GM21423 (cell line): ENCODE data around the gene APOBEC2.
"Not testable (repeated sequence)": the region's sequence is repeated elsewhere in the genome, so short reads cannot be mapped to it uniquely, and the experiment has no call there.

Experiments used
- ATAC-seq: cut with Tn5 transposase; IDR thresholded peaks from one replicate; pipeline ENCODE4 v1.9.1; 2021; ENCODE audit warnings: mild to moderate bottlenecking, moderate library complexity; ENCODE audit not compliant: unreplicated experiment

APOBEC2 gene

DNA sequence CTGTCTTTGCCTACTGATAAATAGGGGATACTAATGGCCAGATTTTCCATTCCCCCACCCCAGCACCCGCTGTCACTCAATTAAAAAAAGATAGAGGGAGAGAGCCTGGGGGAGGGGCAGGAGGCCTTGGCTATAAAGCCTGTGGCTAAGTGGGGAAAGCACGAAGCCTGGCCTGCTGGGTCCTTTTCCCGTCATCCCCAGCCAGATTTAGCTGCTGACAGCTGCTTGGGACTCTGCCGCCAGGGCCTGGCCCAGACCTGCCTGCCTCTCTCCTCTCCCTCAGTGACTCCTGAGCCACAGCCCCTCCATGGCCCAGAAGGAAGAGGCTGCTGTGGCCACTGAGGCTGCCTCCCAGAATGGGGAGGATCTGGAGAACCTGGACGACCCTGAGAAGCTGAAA is at the start of gene APOBEC2:
APOBEC2 (plus strand) TSS at position 162 of the 400 bp plus-strand sequence; CDS start at position 308, 146 bp downstream.
- ATAC-seq: no peak

DNA sequence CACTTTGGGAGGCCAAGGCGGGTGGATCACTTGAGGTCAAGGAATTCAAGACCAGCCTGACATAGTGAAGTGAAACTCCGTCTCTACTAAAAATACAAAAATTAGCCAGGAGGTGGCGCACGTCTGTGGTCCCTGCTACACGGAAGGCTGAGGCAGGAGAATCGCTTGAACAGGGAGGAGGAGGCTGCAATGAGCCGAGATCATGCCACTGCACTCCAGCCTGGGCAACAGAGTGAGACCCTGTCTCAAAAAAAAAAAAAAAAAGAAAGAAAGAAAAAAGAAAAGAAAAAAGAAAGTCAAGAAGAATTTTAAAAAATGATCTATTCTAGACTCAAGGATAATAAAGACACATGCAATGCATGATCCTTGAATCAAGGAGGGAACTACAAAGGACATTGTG is 46.8 kb upstream of the APOBEC2 start:
- not testable (repeated sequence) for ATAC-seq

DNA sequence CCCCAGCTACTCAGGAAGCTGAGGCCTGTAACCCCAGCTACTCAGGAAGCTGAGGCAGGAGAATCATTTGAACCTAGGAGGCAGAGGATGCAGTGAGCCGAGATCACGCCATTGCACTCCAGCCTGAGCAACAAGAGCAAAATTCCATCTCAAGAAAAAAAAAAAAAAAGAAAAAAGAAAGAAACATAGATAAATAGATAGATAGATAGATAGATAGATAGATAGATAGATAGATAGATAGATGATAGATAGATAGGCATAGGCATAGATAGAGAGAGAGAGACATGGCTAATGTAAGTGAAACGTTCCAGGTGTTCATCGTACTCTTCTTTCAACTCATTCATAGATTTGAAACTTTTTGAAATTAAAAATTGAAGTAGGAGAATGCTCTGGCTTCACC is 46.0 kb upstream of the APOBEC2 start:
- not testable (repeated sequence) for ATAC-seq

DNA sequence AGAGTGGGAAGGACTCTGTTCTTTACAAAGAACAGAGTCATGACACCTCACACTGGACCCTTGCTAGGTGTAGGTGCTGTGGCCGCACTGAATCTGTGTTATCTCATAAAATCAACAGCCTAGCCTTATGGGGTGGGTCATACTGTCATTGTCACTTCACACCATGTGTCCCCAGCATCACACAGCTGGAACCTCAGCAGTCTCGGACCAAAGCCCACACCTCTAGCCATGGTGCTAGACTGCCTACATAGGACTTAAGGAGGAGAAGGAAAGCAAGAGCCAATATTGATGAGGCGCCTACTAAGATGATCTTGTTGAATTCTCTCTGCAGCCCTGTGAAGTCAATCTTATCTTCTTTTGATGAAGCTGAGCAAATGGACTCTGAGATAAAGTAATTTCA is 45.0 kb upstream of the APOBEC2 start:
- ATAC-seq: no peak

DNA sequence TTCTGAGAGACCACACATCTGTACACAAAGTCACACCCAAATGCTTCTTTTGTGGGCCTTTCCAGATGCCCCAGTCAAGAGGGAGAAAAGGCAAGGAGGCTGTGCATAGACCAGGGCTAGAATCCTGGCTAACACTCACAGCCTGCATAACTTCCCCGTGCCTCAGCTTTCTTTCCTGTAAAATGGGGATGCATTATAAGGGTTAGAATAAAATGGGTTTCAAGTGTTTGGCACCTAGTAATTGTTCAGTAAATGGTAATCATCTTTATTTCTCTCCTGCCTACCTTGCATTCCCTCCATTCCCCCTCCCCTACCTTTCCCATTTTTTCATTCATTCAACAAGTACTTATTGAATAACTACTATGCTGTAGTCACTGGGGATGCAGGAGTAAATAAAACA is 43.3 kb upstream of the APOBEC2 start:
- no peak for ATAC-seq

DNA sequence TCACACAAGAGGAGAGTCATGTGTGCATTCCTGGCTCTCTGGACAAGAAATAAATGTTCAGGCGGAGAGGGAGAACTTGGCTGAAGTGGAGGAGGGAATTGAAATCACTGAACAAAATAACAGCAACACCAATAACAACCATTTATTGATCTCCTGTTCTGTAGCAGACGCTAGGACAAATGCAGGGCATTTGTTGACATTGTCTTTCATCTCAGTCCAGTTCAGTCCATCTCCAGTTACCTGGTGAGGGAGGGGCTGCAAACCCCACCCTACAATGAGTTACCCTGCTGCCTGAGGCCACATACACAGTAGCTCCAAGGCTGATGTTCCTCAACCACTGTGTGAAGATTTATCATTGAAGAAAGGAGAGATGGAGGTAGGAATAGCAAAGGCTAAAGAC is 41.3 kb upstream of the APOBEC2 start:
- ATAC-seq: no peak

DNA sequence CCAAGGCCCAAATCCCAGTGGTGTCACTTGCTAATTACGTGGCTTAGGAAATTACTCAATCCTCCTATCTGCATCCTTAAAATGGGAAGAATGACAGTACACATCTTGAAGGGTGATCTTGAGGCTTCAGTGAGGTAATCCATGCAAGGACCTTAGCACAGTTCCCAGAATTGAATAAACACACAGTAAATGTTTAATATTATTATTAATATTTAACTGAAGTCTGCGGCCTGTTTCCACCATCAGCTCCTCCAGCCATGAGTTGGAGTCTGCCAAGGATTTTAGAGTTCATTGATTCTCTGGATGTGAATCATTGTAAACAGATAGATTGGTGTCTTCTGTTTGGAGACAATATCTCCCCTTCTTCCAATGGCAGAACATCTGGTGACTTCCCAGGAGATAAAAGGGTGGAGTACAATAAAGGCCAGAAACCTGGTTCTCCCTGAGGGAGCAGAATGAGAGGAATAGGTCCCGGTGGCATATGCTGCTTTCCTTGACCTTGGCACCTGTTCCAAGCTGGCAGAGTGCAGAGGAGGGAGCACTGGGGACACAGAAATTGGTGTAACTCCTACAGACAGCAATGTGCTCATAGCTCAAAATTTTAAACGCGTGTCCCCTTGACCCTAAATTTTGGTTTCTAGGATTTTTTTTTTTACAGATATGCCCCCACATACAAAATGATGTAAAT is 39.4 kb upstream of the APOBEC2 start:
- ATAC-seq: no peak

DNA sequence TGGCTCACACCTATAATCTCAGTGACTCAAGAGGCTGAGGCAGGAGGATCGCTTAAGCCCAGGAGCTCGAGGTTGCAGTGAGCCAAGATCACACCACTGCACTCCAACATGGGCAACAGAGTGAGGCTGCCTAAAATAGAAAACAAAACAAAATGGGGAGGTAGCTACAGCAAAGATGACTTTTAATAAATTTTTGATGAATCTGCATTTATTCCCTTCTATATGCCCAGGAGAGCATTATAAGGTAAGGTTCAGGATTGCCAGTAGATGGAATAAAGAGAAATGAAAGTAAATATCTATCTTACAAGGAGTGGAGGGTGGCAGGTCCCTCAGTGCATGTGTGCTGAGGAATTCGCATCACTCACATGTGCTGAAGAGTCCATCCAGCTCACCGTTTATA is 38.2 kb upstream of the APOBEC2 start:
- no peak for ATAC-seq

DNA sequence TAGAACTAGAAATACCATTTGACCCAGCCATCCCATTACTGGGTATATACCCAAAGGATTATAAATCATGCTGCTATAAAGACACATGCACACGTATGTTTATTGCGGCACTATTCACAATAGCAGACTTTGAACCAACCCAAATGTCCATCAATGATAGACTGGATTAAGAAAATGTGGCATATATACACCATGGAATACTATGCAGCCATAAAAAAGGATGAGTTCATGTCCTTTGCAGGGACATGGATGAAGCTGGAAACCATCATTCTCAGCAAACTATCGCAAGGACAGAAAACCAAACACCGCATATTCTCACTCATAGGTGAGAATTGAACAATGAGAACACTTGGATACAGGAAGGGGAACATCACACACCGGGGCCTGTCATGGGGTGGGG is 37.1 kb upstream of the APOBEC2 start:
- not testable (repeated sequence) for ATAC-seq

DNA sequence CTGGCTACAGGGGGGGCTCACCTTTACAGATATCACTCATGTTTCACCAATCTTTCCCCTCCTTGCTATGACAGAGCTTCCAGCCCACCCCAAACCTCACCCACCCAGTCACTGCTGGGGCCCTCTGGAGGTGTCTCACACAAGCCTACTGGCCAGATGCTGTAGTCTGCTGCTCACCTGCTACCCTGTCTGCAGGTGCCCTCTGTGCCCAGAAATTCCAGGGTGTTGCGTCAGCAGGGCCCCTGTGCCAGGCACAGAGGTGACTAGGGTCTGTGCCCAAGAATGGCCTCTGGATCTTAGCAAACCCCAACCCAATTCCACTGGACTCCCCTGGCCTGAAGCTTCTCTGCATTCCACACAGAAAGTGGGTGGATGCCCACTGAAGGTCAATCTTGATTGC is 35.3 kb upstream of the APOBEC2 start:
- ATAC-seq: no peak

DNA sequence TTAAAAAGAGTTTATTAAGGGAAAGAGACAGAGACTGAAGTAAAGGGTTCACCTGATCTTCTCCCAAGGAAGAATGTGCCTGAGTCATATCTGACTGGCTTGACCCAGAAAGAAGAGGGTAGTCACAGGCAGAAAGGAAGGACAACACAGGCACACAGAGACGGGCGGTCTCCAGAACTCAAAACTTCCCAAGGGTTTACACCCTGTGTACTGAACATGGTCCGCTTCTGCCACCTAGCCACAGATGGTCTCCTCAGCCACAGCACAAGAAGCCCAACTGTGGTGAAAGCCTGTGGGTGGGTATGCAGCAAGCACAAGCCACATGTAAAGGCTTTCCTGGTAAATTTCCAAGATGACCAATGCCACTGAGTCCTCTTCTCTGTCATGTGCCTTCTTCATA is 31.2 kb upstream of the APOBEC2 start:
- ATAC-seq: no peak

DNA sequence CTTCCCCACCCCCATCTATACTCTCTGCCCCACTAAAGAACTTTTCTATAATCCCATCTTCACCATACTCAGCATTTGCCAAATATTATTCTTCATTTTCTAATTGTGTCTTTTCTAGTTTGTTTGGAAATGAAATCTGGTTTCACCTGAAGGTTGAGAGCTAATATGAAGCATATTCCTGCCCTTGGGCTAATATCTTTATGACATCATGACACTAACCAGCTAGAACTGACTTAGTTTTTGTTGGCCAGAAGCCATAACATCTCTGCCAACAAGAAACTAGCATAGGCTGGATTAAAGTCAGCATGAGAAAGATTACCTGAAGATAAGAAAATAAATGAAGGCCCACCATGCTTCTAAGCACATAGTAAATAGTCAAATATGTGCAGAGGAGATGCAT is 30.7 kb upstream of the APOBEC2 start:
- ATAC-seq: no peak

DNA sequence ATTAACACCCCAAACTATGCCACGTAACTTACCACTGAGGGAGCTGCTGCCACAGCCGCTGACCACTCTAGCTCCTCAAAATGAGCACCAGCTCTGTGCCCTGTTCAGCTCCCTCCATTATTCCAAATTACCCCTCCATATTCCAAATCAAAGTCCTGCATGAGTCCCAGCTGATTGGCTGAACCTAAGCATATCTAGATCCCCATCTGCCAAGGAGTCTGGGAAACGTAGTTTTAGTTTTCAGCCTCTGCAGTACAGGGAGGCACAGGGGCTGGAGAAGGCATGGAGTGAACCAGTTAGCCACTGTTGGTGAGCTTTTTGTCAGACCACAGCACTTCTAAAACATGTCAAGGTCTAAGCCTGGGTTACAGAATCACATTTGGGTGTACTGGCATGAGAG is 29.9 kb upstream of the APOBEC2 start:
- ATAC-seq: no peak

DNA sequence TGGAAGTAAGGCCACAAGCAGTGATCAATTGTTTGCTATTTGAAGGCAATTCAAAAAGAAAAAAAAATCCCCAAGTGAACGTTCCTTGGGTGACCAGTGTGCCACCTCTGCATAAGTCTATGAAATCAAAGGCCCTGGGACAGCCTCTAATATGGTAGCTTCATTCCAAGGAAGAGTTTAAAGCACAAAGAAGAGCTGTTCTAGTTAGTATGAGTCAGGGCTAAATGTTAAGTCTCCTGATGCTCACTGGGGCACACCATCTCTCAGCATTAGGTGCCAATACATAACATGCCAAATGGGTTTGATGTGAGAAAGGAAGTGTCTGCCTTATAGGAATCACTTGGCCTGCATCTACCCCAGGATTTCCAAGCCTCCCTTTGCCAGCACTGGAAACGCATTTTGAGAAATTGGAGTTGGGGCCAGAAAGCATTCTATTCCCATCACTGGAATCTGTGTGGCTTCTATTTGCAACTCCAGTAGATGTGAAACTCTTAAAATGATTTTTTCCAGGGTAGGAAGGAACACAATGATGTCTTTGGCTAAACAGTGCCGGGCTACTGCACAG is 27.0 kb upstream of the APOBEC2 start:
- no peak for ATAC-seq

DNA sequence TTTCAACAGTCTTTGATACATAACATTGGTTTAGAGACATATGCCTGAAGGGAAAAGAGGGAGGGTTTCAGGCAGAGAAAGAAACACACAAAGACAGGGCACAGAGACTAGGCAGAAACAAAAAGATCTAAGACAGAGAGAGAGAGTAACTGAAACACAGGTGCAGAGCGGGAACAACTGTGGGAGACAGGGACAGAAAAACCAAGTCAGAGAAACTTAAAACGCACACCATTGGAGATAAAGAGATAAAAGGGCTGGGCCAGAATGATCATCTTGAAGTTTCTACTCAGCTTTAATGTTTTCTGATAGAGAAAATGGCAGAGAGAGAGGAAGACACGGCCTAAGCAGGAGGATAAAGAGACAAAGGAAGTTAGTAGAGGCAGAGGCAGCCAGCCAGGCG is 25.8 kb upstream of the APOBEC2 start:
- ATAC-seq: no peak

DNA sequence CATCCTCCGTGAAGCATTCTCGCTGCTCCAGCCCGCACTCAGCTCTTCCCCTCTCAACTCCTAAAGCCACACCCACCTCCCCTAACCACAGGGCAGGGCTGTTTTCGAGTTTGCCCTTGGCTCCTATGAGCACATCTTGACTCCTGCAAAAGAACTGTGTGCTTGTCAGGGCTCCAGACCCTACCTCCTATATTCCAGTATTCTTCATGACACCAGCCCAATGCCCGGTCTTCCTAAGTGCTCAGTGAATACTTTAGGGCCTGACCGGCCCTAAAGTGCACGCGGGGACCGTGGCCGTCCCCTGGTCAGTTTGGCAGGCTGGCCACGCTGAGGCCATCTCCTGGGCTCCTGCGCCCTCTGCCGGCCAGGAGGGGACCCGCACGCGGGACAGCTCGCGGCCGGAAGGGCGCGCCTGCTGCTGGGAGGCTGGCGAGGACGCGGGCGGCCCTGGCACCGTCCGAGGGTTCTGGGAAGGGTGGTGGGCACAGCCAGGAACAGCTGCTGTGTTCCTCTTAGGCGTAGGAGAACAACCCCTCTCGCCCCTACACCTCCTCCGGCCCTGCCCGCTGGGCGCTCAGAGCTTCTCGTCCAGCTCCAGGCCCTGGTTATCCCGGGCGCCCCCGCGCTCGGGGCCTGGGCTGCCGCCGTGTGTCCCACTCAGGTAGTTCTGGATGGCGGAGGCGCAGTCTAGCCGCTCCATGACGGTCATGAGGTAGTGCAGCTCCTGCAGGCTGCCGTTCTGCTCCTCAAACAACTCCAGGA is 25.0 kb upstream of the APOBEC2 start:
- peak; percentile 85 for ATAC-seq

DNA sequence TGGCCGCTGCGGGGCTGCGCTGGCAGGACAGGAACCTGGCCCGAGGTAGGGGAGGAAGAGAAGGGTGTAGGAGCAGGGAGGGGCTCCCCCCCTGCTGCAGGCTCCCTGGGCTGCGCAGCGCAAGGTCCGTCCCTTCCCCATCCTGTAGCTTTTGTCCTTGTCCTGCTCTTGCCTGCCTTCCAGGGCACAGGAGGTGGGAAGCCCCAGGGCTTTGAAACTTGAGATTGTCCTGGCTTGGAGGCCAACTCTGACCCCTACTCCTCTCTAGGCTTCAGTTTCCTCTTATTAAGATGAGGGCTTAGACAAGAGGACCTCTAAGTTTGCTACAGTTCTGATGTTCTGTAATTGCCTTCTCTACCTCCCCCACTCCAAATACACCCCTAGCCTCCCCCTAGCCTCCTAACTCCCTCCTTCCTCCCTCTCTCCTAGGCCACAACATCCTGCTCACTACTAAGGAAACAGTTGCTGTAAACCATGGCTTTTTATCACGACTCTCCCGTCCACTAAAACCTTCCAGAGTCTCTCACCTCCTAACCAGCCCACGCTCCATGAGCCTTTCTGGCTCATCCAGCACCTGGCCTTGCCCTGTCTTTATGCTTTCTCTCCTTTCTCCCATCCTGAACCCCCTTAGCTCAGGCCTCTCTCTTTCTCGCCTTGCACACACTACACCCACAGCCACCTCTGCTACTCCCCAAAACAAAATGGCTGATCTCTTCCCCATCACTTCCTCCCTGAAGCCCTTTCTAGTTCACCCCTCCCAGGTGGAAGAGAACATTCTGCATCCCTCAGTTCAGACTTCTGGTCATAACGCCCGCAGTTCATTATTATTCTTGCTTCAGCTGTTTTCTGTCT is 24.2 kb upstream of the APOBEC2 start:
- ATAC-seq: peak; percentile 32

DNA sequence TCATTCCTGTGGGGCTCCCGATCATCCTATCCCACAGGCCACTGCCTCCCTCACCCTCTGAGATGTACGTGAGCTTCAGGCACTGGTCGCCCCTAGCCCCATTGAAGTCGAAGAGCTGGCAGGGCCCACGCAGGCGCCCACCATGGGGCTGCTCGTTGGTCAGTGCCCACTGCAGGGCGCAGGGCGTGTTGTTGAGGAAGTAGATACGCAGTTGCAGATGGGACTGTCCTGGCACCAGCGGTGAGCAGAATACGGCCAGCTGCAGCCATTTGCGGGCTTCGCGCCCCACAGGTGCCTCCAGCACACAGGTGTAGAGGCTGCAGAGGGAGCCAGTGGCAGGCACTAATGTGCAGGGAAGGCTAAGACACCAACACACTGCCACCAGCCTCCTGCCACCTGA is 20.2 kb upstream of the APOBEC2 start:
- ATAC-seq: no peak

DNA sequence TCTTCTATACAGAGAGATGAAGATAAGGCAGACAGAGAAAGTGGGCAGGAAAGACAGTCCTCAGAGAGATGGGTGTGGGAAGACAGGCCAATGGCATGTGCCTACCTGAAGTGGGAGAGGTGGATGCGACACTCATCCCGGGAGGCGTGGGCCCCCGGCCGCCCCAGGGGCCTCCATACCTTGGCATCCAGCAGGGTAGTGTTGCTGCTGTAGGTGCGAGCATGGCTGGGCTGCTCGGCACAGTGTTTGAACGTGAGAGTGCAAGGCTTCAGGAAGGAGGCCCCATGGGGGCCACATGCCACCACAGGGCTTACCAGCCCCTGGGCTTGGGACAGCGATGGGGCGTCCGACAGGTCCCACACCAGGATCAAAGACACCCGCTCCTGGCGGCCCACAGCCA is 19.2 kb upstream of the APOBEC2 start:
- ATAC-seq: no peak

DNA sequence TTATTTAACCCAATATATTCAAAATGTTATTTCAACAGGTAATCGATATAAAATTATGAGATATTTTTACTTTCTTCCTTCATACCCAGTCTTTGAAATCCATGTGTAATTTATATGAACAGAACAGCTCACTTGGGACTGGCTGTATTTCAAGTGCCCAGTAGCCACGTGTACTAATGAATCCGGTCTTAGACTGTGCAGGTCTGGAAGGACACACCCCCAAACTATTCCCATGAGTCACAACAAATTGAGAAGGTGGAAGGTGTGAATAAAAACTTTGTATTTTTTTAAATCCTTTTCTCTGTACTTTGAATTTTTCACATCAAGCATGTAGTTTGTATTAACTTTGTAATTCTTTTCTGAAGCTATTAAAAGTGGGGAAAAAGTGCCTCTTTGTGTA is 16.8 kb upstream of the APOBEC2 start:
- ATAC-seq: no peak

DNA sequence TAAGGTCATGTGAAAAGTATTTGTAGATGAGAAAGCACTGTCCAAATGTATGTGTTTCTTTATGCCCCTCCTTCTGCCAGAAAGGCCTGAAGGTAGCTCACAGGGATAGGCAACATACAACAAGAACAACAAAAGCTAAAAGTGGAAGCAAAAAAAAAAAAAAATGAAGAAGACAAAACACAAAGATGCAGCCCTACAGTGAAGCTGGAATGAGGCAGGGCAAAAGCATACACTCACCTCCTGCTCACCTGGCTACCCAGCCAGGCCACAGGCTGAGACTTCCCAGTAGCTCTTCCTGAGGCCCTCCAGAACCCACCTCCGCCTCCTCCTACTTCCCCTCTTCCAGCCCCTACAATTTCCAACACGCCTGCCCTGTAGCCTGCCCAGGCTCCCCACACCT is 16.4 kb upstream of the APOBEC2 start:
- no peak for ATAC-seq
